Fibroblast of mammary gland (primary cell): Measurements from ENCODE around the gene TBC1D14.

Experiments
- DNase-seq: peaks from one replicate; pipeline ENCODE4 v3.0.0-alpha.2; 2010; ENCODE audit warnings: low read depth
- H3K4me3 ChIP-seq: 2 replicates; pipeline ENCODE4 v1.5.1; 2011; ENCODE audit warnings: low read depth, mild to moderate bottlenecking, low read length, moderate library complexity; ENCODE audit not compliant: control insufficient read depth
- TF ChIP-seq, protein P1 (sequence below): conservative IDR thresholded peaks from 2 replicates; pipeline ENCODE4 v1.5.1; 2011; ENCODE audit warnings: low read depth, low read length, inconsistent platforms; ENCODE audit not compliant: control insufficient read depth, insufficient read depth

Gene TBC1D14

DNA sequence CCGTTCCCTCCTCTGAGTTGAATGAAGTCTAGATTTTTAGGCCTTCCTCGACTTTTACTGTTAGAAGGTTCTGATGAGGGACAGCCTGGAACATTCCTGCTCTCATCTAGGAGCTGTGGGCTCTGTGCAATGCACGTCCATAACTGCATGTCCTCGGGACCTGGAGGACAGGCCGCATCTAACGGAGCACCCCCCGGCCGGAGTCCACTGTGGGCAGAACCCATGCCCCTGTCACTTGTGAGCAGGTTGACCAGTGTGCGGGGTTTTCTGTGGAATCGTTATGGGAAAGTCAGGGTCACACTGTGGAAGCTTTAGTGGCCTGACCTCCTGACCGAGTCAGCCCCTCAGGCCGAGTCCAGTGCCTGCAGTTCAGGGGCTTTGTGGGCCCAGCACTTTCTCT lies 114.3 kb downstream of the TBC1D14 start:
- no peak overlapping the region for H3K4me3 ChIP-seq
- DNase-seq = no peak
- TF ChIP-seq, protein P1, sequence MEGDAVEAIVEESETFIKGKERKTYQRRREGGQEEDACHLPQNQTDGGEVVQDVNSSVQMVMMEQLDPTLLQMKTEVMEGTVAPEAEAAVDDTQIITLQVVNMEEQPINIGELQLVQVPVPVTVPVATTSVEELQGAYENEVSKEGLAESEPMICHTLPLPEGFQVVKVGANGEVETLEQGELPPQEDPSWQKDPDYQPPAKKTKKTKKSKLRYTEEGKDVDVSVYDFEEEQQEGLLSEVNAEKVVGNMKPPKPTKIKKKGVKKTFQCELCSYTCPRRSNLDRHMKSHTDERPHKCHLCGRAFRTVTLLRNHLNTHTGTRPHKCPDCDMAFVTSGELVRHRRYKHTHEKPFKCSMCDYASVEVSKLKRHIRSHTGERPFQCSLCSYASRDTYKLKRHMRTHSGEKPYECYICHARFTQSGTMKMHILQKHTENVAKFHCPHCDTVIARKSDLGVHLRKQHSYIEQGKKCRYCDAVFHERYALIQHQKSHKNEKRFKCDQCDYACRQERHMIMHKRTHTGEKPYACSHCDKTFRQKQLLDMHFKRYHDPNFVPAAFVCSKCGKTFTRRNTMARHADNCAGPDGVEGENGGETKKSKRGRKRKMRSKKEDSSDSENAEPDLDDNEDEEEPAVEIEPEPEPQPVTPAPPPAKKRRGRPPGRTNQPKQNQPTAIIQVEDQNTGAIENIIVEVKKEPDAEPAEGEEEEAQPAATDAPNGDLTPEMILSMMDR = no peak

DNA sequence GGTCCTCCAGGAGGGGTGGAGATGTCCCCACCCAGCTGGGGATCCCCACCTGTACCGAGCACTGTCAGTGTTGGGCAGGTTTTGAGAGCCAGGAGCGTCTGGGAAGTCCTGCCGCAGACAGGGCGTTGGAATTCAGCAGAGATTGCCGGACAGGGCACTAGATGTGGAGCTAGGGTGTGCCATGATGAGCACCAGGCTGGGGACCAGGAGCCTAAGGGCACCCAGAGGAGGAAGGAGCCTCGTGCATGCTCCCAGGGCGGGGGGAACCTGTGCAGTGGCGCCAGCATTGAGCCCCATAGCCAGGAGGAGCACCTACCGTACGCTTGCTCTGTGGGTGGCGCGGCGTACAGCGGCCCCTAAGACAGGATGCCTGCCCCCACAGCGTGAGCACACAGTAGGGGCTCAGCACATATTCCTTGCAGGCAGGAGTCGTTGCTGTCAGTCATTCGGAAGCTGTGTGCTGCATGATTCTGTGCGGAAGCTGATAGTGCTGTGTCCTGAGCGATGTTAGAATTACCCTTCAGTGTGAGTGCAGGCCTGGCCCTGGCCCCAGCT lies 114.8 kb downstream of the TBC1D14 start:
- TF ChIP-seq, protein P1 = no peak
- no peak for DNase-seq
- no peak overlapping the region for H3K4me3 ChIP-seq

DNA sequence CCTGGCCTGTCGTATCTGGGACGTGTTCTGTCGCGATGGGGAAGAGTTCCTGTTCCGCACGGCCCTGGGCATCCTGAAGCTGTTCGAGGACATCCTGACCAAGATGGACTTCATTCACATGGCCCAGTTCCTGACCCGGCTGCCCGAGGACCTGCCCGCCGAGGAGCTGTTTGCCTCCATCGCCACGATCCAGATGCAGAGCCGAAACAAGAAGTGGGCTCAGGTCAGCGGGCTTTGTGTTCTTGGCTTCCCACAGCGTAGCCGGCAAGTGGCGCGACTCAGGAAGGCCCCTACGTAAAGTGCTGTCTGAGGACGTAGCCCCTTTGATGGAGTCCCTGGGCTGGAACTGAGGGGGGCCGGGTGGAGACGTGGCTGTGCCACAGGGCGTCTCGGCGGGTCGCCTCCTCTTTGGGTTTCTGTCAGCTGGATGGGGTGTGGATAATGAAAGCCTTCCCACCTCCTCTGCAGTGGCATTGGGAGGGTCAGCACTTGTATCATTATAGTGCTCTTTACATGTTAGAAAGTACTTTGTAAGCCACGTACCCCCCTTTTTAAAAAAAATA lies 115.5 kb downstream of the TBC1D14 start:
- TF ChIP-seq, protein P1 = no peak
- DNase-seq = no peak
- no peak overlapping the region for H3K4me3 ChIP-seq

DNA sequence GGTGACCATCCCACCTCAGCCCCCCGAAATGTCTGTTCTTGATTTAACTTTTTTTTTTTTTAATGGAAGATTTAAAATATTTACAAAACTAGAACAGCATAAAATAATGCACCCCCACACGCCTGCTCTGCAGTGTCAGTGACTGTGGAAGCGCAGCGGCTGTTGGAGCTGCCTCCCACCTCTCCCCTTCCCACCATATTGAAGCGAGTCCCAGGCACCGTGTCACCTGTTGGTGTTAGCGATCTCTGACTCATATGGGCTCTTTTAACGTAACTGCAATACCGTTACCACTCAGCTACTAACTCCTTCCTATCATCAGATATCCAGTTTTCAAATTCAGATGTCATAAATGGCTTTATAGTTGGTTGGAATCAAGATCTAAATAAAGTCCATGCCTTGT lies 116.5 kb downstream of the TBC1D14 start:
- DNase-seq = no peak
- TF ChIP-seq, protein P1 = no peak
- H3K4me3 ChIP-seq = no peak overlapping the region

DNA sequence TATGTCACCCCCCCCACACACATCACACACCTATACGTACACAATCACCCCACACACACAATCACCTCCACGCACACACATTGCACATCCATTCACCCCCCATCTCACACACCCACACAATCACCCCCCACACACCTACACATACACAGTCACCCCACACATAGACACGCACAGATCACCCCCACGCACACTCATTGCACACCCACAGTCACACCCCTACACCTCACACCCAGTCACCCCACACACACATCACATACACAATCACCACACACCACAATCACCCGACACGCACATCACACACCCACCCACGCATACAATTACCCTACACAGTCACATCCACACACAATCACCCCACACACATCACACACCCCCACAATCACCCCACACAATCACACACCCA lies 117.7 kb downstream of the TBC1D14 start:
- TF ChIP-seq, protein P1 = no peak
- DNase-seq = no peak
- no peak overlapping the region for H3K4me3 ChIP-seq

DNA sequence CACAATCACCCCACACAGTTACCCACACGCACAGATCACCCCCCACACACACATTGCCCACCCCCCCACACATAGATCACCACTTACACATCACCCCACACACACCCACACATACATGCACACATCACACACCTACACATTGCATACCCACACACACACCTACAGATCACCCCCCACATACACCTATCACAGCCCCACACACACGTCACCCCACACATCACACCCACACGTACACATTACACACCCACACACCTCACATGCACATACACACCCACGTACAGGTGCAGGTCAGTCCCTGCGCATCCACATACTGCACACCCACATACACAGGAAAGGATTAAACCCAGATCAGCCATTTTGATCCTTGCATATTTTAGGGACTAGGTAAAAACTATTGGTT lies 118.3 kb downstream of the TBC1D14 start:
- H3K4me3 ChIP-seq = no peak overlapping the region
- TF ChIP-seq, protein P1 = no peak
- DNase-seq = no peak

DNA sequence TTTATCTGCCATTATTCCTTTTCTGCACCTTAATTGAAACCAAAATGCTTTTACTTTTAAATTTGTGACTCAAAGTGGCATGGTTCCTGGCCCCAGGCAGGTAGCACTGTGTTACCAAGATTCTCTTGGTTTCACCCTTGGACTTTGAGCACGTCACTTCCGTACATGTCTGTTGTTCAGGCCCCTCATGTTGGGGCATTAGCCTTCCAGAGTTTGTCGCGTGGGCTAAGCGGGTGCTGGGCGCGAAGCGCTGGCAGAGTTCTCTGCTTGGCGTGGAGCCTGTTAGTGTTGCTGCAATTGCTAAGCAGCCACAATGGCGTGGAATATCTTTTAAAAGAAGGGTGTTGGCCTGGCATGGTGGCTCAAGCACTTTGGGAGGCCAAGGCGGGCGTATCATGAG lies 119.6 kb downstream of the TBC1D14 start:
- DNase-seq = no peak
- H3K4me3 ChIP-seq = no peak overlapping the region
- TF ChIP-seq, protein P1 = no peak
